GM12873 (cell line): ENCODE measurements around the gene MTMR12.

Experiments
- TF ChIP-seq, protein P1 (sequence below): IDR thresholded peaks from 2 replicates; pipeline ENCODE4 v1.5.1; 2012; ENCODE audit warnings: low read depth, mild to moderate bottlenecking, moderate library complexity, low read length, control low read depth; ENCODE audit not compliant: insufficient read depth; ENCODE audit errors: missing control alignments

MTMR12 gene

DNA sequence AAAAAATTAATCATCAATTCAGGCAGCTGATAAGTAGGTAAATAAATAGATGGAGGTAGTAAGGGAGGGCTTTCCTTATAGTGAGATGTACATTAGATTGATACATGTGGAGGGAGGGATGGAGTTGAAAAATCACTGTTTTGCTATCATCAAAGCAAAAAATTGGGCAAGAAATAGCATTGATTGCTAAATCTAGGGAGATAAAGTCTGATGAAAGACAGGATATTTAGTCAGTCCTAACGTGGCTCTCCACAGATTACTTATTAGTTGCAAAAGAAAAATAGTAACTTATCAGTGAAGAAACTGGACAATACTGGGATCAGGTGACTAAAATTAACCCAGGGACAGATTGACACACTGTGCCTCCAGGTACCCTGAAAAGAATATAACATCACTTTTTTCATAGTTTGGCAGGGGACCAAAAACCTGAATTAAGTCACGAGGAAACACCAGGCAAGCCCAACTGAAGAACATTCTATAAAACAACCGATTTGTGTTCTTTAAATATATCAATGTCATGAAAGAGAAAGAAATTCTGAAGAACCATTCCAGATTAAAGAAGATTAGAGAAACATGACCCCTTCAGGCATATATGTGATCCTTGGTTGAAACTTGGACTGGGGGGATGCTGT is 111.5 kb downstream of the MTMR12 start:
- TF ChIP-seq, protein P1, sequence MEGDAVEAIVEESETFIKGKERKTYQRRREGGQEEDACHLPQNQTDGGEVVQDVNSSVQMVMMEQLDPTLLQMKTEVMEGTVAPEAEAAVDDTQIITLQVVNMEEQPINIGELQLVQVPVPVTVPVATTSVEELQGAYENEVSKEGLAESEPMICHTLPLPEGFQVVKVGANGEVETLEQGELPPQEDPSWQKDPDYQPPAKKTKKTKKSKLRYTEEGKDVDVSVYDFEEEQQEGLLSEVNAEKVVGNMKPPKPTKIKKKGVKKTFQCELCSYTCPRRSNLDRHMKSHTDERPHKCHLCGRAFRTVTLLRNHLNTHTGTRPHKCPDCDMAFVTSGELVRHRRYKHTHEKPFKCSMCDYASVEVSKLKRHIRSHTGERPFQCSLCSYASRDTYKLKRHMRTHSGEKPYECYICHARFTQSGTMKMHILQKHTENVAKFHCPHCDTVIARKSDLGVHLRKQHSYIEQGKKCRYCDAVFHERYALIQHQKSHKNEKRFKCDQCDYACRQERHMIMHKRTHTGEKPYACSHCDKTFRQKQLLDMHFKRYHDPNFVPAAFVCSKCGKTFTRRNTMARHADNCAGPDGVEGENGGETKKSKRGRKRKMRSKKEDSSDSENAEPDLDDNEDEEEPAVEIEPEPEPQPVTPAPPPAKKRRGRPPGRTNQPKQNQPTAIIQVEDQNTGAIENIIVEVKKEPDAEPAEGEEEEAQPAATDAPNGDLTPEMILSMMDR, result no peak

DNA sequence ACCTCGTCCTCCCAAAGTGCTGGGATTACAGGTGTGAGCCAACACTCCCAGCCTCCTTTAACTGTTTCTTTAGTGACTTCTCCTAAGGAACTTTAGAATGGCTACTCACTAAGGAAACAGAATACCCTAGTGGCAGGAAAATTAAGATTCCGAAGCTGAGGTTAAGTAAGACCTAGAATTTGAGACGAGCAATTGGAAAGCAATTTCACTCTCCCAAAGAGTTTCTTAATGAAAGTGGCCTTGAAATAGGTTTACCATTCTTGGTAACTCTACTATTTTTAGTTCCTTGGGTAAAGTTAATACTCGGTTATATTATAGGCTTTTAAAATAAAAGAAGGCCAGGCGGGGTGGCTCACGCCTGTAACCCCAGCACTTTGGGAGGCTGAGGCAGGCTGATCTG is 115.7 kb downstream of the MTMR12 start:
- TF ChIP-seq, protein P1, result no peak

DNA sequence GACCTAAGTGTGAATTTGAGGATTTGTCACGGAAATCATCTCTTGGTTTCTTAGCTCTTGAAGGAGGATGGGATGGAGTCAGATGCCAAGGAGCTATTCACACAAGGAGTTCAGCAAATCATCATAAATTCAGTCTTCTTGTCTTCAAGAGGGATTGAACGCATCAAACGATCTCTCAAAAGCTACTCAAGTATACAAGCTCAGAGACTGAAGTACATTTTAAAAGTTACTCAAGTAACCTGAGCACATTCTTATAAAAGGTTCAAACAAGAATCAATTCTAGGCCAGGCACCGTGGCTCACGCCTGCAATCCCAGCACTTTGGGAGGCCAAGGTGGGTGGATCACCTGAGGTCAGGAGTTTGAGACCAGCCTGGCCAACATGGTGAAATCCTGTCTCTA is 117.5 kb downstream of the MTMR12 start:
- TF ChIP-seq, protein P1, result no peak

GRCh38 chr5:32193591-32193990 is 119.1 kb downstream of the MTMR12 start:
- TF ChIP-seq, protein P1, result no peak

DNA sequence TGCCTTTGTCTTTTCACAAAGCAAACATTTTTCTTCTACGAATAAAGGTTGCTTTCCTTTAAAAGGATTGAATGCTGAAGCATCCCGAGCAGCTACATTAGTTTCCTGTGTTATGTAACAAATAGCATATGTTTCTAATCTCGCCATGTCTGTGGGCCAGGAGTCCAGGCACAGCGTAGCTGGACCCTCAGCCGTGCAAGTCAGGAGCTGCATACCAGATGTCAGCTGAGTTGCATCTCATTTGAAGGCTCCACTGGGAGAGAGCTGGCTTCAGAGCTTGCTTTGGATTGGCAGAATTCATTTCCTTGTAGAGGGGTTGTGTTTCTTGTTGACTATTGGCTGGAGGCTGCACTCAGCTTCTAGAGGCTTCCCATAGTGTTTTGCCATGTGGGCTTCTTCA is 122.6 kb downstream of the MTMR12 start:
- TF ChIP-seq, protein P1, result no peak

GRCh38 chr5:32187675-32188074 is 125.1 kb downstream of the MTMR12 start:
- TF ChIP-seq, protein P1, result no peak

DNA sequence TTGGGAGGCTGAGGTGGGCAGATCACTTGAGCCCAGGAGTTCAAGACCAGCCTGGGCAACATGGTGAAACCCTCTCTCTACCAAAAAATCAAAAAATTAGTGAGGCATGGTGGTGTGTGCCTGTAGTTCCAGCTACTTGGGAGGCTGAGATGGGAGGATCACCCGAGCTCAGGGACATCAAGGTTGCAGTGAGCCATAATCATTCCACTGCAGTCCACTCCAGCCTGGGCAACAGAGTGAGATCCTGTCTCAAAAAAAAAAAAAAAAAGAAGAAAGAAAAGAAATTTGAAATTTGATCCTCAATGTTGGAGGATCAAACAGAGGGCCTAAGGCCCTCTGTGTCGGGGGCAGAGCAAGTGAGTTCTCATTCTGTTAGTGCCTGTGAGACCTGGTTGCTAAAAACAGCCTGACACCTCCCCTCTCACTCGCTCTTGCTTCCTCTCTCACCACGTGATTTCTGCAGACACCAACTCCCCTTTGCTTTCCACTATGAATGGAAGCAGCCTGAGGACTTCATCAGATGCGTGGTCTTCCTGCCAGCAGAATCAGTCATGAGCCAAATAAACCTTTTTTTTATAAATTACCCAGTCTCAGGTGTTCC is 130.2 kb downstream of the MTMR12 start:
- TF ChIP-seq, protein P1, result no peak
